ENCODE measurements around the gene PPP1R12C.

- no peak for TF ChIP-seq CTCF (IDR thresholded peaks at IDR 0.05)
- TF ChIP-seq POLR2AphosphoS5 (IDR thresholded peaks at IDR 0.05; ENCODE audit: low read depth, low read length) = no peak
Observed at GRCh38 chr19:55070466-55071128, 46.8 kb downstream of the PPP1R12C start.
